ENCODE data around the gene QPCT.

The QPCT gene

GRCh38 chr2:37418956-37419355, 74.5 kb downstream of the QPCT start:
- DNase-seq (ENCODE audit: low read depth) = no peak
- H3K4me3 ChIP-seq (ENCODE audit: control insufficient read depth, low read depth, low read length) = no peak overlapping the region
- no peak for TF ChIP-seq CTCF (IDR thresholded peaks at IDR 0.05; ENCODE audit: control insufficient read depth, insufficient read depth, low read depth, low read length, missing control alignments)

GRCh38 chr2:37421686-37422085, 77.3 kb downstream of the QPCT start:
- DNase-seq (ENCODE audit: low read depth) = no peak
- no peak for TF ChIP-seq CTCF (IDR thresholded peaks at IDR 0.05; ENCODE audit: control insufficient read depth, insufficient read depth, low read depth, low read length, missing control alignments)
- H3K4me3 ChIP-seq (ENCODE audit: control insufficient read depth, low read depth, low read length) = no peak overlapping the region

- no peak for TF ChIP-seq CTCF (IDR thresholded peaks at IDR 0.05; ENCODE audit: control insufficient read depth, insufficient read depth, low read depth, low read length, missing control alignments)
- no peak overlapping the region for H3K4me3 ChIP-seq (ENCODE audit: control insufficient read depth, low read depth, low read length)
- no peak for DNase-seq (ENCODE audit: low read depth)
These were observed 78.4 kb downstream of the QPCT start for GRCh38 chr2:37422816-37423215.

Data from AG09309 (cell line).